ENCODE results near the gene ACOT11. TPM values are rescaled to one million over a fixed set of nuclear protein-coding genes. Genes with fewer than 3 reads are reported as not detected.
A peak's percentile ranks its signal among the peaks of the same experiment; 100 is the strongest.

Gene ACOT11
- total RNA-seq, 2 donors from 2014 or later = 5.6 to 6.0 TPM

DNA sequence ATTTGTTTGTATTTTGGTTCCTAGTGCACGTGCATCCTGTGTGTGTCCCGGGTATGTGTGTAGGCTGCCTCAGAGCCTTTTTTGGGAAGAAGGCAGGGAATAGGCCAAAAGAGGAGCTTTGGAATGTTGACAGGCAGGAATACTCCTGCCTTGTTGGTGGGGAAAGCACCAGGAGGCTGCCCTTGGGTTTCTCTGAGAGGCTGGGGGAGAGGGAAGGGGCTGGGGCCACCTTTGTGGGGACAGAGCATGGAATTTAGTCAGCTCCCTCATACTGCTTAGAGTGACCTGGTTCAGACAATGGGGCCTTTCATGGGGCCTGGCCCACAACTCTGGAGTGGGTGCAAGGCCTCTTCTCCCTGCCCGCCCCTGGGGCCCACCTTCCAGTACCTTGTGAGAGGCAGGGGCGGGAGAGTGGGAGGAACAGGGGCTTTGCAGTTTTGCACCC is 31.3 kb downstream of the ACOT11 start:
- no peak overlapping the region for H3K27ac Mint-ChIP-seq
- peak; percentile 64 for DNase-seq
- H3K9ac ChIP-seq (ENCODE audit: extremely low read depth, low read length, poor library complexity, severe bottlenecking) = no peak overlapping the region
- peak overlapping the region; percentile 16 for H3K27ac ChIP-seq (ENCODE audit: low read depth, low read length)
- H3K4me3 ChIP-seq (ENCODE audit: low read length) = no peak overlapping the region
- no peaks in the 10 kb centered on the region for H3K9me3 ChIP-seq (ENCODE audit: control insufficient read depth, low read length)
- no peaks in the 10 kb centered on the region for H3K4me1 Mint-ChIP-seq
- H3K36me3 ChIP-seq (ENCODE audit: control insufficient read depth, insufficient read depth, low read length) = no peaks in the 10 kb centered on the region
- H3K9me3 Mint-ChIP-seq = no peaks in the 10 kb centered on the region
- H3K4me1 ChIP-seq (ENCODE audit: control insufficient read depth, insufficient read depth, low read length) = no peaks in the 10 kb centered on the region
- no peaks in the 10 kb centered on the region for H3K27me3 Mint-ChIP-seq (ENCODE audit: insufficient read depth)
- TF ChIP-seq CTCF (conservative IDR thresholded peaks at IDR 0.05) = no peak
- 82 to 93% methylated on average over 2 to 4 of the region's 4 CpGs for WGBS, 2 experiments (ENCODE audit: insufficient coverage in 1 of 2, insufficient read length in 1 of 2)
- H3K36me3 Mint-ChIP-seq (ENCODE audit: low read depth) = no peaks in the 10 kb centered on the region
- H3K27me3 ChIP-seq (ENCODE audit: control insufficient read depth, insufficient read depth, low read length, poor library complexity, severe bottlenecking) = no peaks in the 10 kb centered on the region
- H3K4me3 Mint-ChIP-seq = no peak overlapping the region

DNA sequence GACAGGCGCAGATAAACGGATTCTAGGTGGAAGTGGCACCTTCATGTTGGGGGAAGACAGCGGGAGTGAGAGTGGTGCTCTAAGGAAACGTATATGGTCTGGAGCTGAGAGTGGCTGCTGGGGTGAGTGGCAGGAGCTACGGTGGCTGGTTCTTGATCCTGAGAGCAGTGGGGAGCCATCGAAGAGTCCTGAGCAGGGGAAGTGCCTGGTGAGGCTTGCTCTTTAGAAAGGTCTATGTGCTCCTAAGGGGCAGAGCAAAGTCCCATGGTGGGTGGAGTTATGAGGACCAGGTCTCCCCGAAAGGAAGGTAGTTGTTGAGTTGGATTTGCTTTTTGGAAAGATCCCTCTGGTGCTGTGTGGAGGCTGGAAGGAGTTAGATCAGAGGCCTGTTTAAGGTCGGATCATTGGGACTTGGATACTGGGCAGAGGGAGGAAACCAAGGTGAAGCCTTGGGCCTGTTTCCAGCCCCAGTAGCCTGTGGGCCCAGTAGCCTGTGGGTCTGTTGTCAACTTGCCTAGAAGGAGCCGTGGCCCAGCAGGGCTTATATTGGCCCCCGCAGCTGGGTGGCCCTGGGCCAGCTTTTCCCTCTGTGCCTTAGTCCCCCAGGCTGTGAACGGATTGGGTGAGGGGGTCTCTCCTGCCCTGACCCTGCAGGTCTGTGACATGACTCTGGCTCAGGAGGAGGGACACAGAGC is 33.0 kb downstream of the ACOT11 start:
- H3K27me3 Mint-ChIP-seq (ENCODE audit: insufficient read depth) = no peaks in the 10 kb centered on the region
- WGBS, 2 experiments (ENCODE audit: insufficient coverage in 1 of 2, insufficient read length in 1 of 2) = 86 to 87% methylated on average over 9 to 11 of the region's 11 CpGs
- no peak overlapping the region for H3K27ac Mint-ChIP-seq

GRCh38 chr1:54581621-54582035 is 33.6 kb downstream of the ACOT11 start:
- Histone ChIP-seq H3K36me3 (ENCODE audit: control insufficient read depth, insufficient read depth, low read length) (no peaks in the 10 kb centered on the region), H3K4me1 (ENCODE audit: control insufficient read depth, insufficient read depth, low read length) (no peaks in the 10 kb centered on the region), H3K27me3 (ENCODE audit: control insufficient read depth, insufficient read depth, low read length, poor library complexity, severe bottlenecking) (no peaks in the 10 kb centered on the region), H3K4me3 (ENCODE audit: low read length) (no peak overlapping the region), H3K9me3 (ENCODE audit: control insufficient read depth, low read length) (no peaks in the 10 kb centered on the region), H3K9ac (ENCODE audit: extremely low read depth, low read length, poor library complexity, severe bottlenecking) (no peak overlapping the region), H3K27ac (ENCODE audit: low read depth, low read length) (no peak overlapping the region)
- Mint-ChIP-seq H3K4me3 (no peak overlapping the region), H3K36me3 (ENCODE audit: low read depth) (no peaks in the 10 kb centered on the region), H3K27me3 (ENCODE audit: insufficient read depth) (no peaks in the 10 kb centered on the region), H3K9me3 (no peaks in the 10 kb centered on the region), H3K4me1 (no peaks in the 10 kb centered on the region), H3K27ac (no peak overlapping the region)
- DNase-seq = peak; percentile 66
- WGBS, 2 experiments (ENCODE audit: insufficient coverage in 1 of 2, insufficient read length in 1 of 2) = 92 to 100% methylated on average over 1 to 5 of the region's 5 CpGs
- TF ChIP-seq CTCF (conservative IDR thresholded peaks at IDR 0.05) = no peak

More for the DNA sequence above, 33.0 kb downstream of the ACOT11 start:
- Histone ChIP-seq H3K4me1 (ENCODE audit: control insufficient read depth, insufficient read depth, low read length) (no peaks in the 10 kb centered on the region), H3K4me3 (ENCODE audit: low read length) (no peak overlapping the region), H3K9ac (ENCODE audit: extremely low read depth, low read length, poor library complexity, severe bottlenecking) (no peak overlapping the region), H3K36me3 (ENCODE audit: control insufficient read depth, insufficient read depth, low read length) (no peaks in the 10 kb centered on the region), H3K9me3 (ENCODE audit: control insufficient read depth, low read length) (no peaks in the 10 kb centered on the region), H3K27ac (ENCODE audit: low read depth, low read length) (no peak overlapping the region), H3K27me3 (ENCODE audit: control insufficient read depth, insufficient read depth, low read length, poor library complexity, severe bottlenecking) (no peaks in the 10 kb centered on the region)
- H3K4me1 Mint-ChIP-seq = no peaks in the 10 kb centered on the region
- H3K9me3 Mint-ChIP-seq = no peaks in the 10 kb centered on the region
- no peak overlapping the region for H3K4me3 Mint-ChIP-seq
- H3K36me3 Mint-ChIP-seq (ENCODE audit: low read depth) = no peaks in the 10 kb centered on the region
- TF ChIP-seq CTCF (conservative IDR thresholded peaks at IDR 0.05) = no peak
- DNase-seq = no peak

Measured in endodermal cell (in vitro differentiated cells).